Endothelial cell of umbilical vein (primary cell): ENCODE measurements around the gene GOLT1A. TPM values are rescaled to one million over a fixed set of nuclear protein-coding genes. Genes with fewer than 3 reads are reported as not detected.

Experiments
- BruUV-seq: library from RNA; stranded (reverse); fragments of 400-500 nt; replicated peaks from 2 replicates; lab custom pipeline; 2021; lab: Mats Ljungman, UMichigan
- CTCF ChIA-PET: fragments of 300-600, 350-600 bp; sonication (Branson Sonifier 250); formaldehyde crosslinking; loops from one replicate; lab custom pipeline; 2021; ENCODE audit warnings: antibody characterized with exemption, inconsistent platforms; lab: Charles Lee
- POLR2A ChIA-PET: fragments of 300-600, 350-600 bp; sonication (Branson Sonifier 250); formaldehyde crosslinking; loops from one replicate; lab custom pipeline; 2021; ENCODE audit warnings: antibody characterized with exemption, inconsistent platforms; lab: Charles Lee
- DNase-seq: peaks from one replicate; pipeline ENCODE4 v3.0.0-alpha.2; 2011; ENCODE audit warnings: low read depth, low spot score
- FAIRE-seq: peaks from 2 replicates; lab custom pipeline; 2011; peaks lifted over from hg19 to GRCh38; lab: Jason Lieb, UNC
- H2AFZ ChIP-seq: 2 replicates; pipeline ENCODE4 v1.6.0; 2012; ENCODE audit warnings: low read depth, low read length, control low read depth, inconsistent platforms
- H3K27ac ChIP-seq: 2 replicates; pipeline ENCODE4 v1.5.1; 2011; ENCODE audit warnings: low read depth, mild to moderate bottlenecking, control low read depth, low read length, moderate library complexity; ENCODE audit not compliant: insufficient read depth
- H3K27me3 ChIP-seq, 2 experiments: 2 replicates each; pipeline versions ENCODE4 v1.6.0 to v1.6.1; 2011; ENCODE audit warnings: low read length in 2 of 2, mixed read lengths in 1 of 2; ENCODE audit not compliant: control insufficient read depth in 2 of 2, insufficient read depth in 2 of 2
- H3K36me3 ChIP-seq, 2 experiments: 2 replicates in 1 of 2; 3 replicates in 1 of 2; pipeline ENCODE4 v1.5.1; 2011; ENCODE audit warnings: low read length in 2 of 2, mild to moderate bottlenecking in 1 of 2, moderate library complexity in 1 of 2; ENCODE audit not compliant: control insufficient read depth in 2 of 2, insufficient read depth in 2 of 2; ENCODE audit errors: extremely low read depth in 1 of 2
- H3K4me1 ChIP-seq: 3 replicates; pipeline ENCODE4 v1.5.1; 2011; ENCODE audit warnings: mild to moderate bottlenecking, low read length; ENCODE audit not compliant: control insufficient read depth, insufficient read depth; ENCODE audit errors: extremely low read depth
- H3K4me2 ChIP-seq: 2 replicates; pipeline ENCODE4 v1.6.1; 2011; ENCODE audit warnings: low read length, control low read depth, mixed read lengths; ENCODE audit not compliant: insufficient read depth
- H3K4me3 ChIP-seq, 3 experiments: fragments of 200-600 bp in 1 of 3; sonication (generic), shearing (Covaris generic) in 1 of 3; replicated peaks in 1 of 3; 2 replicates each; pipeline ENCODE4 v1.5.1; 2011 to 2016; ENCODE audit warnings: control low read depth in 3 of 3, low read length in 3 of 3, mild to moderate bottlenecking in 2 of 3, inconsistent platforms in 1 of 3, low read depth in 1 of 3, moderate library complexity in 1 of 3; ENCODE audit not compliant: insufficient read depth in 1 of 3
- H3K79me2 ChIP-seq: 2 replicates; pipeline ENCODE4 v1.6.0; 2012; ENCODE audit warnings: low read length, inconsistent platforms; ENCODE audit not compliant: control insufficient read depth, insufficient read depth
- H3K9ac ChIP-seq: replicated peaks from 2 replicates; pipeline ENCODE3; 2011; ENCODE audit warnings: low read length, control low read depth; ENCODE audit not compliant: insufficient read depth; ENCODE audit errors: extremely low read depth
- H3K9me1 ChIP-seq: replicated peaks from 3 replicates; pipeline ENCODE4 v1.6.0; 2011; ENCODE audit warnings: mild to moderate bottlenecking, low read length; ENCODE audit not compliant: control insufficient read depth, insufficient read depth; ENCODE audit errors: extremely low read depth
- H3K9me3 ChIP-seq: replicated peaks from 2 replicates; pipeline ENCODE4 v1.5.1; 2012; ENCODE audit warnings: low read length, inconsistent platforms; ENCODE audit not compliant: control insufficient read depth, insufficient read depth
- H4K20me1 ChIP-seq: replicated peaks from 2 replicates; pipeline ENCODE3; 2011; ENCODE audit warnings: mild to moderate bottlenecking, low read length; ENCODE audit not compliant: control insufficient read depth, insufficient read depth; ENCODE audit errors: extremely low read depth
- EZH2 ChIP-seq: IDR thresholded peaks from 2 replicates; pipeline ENCODE4 v1.6.1; 2012; ENCODE audit warnings: borderline replicate concordance, low read depth, mild to moderate bottlenecking, moderate library complexity, low read length, inconsistent platforms; ENCODE audit not compliant: severe bottlenecking
- FOS ChIP-seq: IDR thresholded peaks from 2 replicates; pipeline ENCODE4 v1.6.1; 2011; ENCODE audit warnings: mild to moderate bottlenecking, low read length, moderate library complexity, borderline replicate concordance; ENCODE audit not compliant: insufficient read depth
- GATA2 ChIP-seq: IDR thresholded peaks from 2 replicates; pipeline ENCODE4 v1.7.0; 2011; ENCODE audit warnings: low read depth, mild to moderate bottlenecking, moderate library complexity, mixed read lengths, low read length; ENCODE audit not compliant: insufficient read length, insufficient read depth
- JUN ChIP-seq: IDR thresholded peaks from 2 replicates; pipeline ENCODE4 v1.6.1; 2011; ENCODE audit warnings: borderline replicate concordance, low read depth; ENCODE audit not compliant: insufficient read length, insufficient read depth
- MYC ChIP-seq: IDR thresholded peaks from one replicate; pipeline ENCODE4 v1.6.1; 2011; ENCODE audit warnings: mild to moderate bottlenecking, low read depth, low read length
- POLR2A ChIP-seq: IDR thresholded peaks from 2 replicates; pipeline ENCODE4 v1.6.1; 2012; ENCODE audit warnings: low read depth, mild to moderate bottlenecking, control low read depth, low read length
- POLR2AphosphoS5 ChIP-seq: IDR thresholded peaks from 2 replicates; pipeline ENCODE4 v1.6.1; 2012; ENCODE audit warnings: low read depth, mild to moderate bottlenecking, control low read depth, low read length, moderate library complexity; ENCODE audit not compliant: insufficient read depth
- dilution Hi-C: fragments of 300-500 bp; cut with MboI; formaldehyde crosslinking; loops from one replicate; pipeline ENCODE4 v1.15.0; 2019; ENCODE audit warnings: low sequenced_read_pairs; ENCODE audit not compliant: extremely low pct_ligation_motif_present
- intact Hi-C: fragments of 100-400 bp; cut with micrococcal nuclease; formaldehyde crosslinking; loops from one replicate; pipeline ENCODE4 v1.10.0; 2022
- polyA plus RNA-seq, 4 experiments: library from polyadenylated mRNA; depleted of rRNA in 3 of 4; stranded (reverse) in 3 of 4; unstranded in 1 of 4; fragments of >200 nt; gene quantifications; 2 replicates each; pipeline versions ENCODE4 v1.2.1 to v1.2.3, GENCODE V29; 2011 to 2012; ENCODE audit warnings: missing spikeins in 1 of 4
- total RNA-seq: library from RNA; stranded (reverse); gene quantifications from 2 replicates; pipeline ENCODE4 v1.2.3, GENCODE V29; 2021
- TF ChIP-seq, protein P1 (sequence below): IDR thresholded peaks from 2 replicates; pipeline ENCODE4 v1.6.1; 2011; ENCODE audit not compliant: insufficient read depth, insufficient read length
- TF ChIP-seq, protein P2 (sequence below), 2 donors: IDR thresholded peaks; 1 replicate in 1 of 2; 2 replicates in 1 of 2; pipeline ENCODE4 v1.5.1; 2011; ENCODE audit warnings: low read length in 2 of 2, mild to moderate bottlenecking in 2 of 2, moderate library complexity in 2 of 2, control low read depth in 1 of 2, inconsistent platforms in 1 of 2, low read depth in 1 of 2; ENCODE audit not compliant: insufficient read depth in 1 of 2; ENCODE audit errors: extremely low read depth in 1 of 2

GOLT1A gene
- total and polyA plus RNA-seq, 2 donors (not counting 3 experiments of a cell fraction or from before 2014, with no cell fraction given) = not detected

DNA sequence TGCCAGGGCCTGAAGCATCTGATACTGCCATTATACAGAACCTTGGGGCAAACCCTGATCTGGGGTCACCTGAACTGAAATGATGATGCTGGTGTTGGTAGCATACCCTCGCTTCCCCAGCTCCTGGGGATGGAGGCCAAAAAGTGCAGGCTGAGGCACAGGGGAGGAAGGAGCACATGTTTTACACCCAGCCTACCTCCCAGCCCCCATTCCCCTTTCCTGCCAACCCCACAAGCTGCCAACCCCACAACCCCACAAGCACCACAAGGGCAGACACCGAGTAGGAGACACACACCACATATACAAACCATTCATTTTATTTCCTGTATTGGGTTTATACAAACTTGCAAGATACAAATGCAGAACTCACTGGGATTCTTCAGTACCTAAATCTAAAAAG lies 4.8 kb upstream of the GOLT1A start:
- Histone ChIP-seq H3K4me2 (no peak overlapping the region), H3K9me3 (no peaks in the 10 kb centered on the region), H3K27me3 (no peaks in the 10 kb centered on the region), H3K36me3 (peaks cover 0 to 2% of the 10 kb centered on the region in 2 experiments), H4K20me1 (no peaks in the 10 kb centered on the region), H3K27ac (no peak overlapping the region), H3K4me3 (no peak overlapping the region), H3K9ac (no peak overlapping the region), H3K4me1 (no peaks in the 10 kb centered on the region), H2AFZ (no peak overlapping the region), H3K79me2 (no peaks in the 10 kb centered on the region), H3K9me1 (no peaks in the 10 kb centered on the region)
- dilution Hi-C loops (no loop called here), intact Hi-C loops (no loop called here)
- BruUV-seq = no TSS peak
- FAIRE-seq (no peak), DNase-seq (no peak)
- ChIA-PET POLR2A (no interaction called here), CTCF (interaction anchor here (1.5 to 6.3 kb wide), 4 partner anchors 12 to 180 kb away, joined by 3 to 176 read pairs (median 23); partner anchors contain the start of gene PLEKHA6)
- TF ChIP-seq, protein P1, sequence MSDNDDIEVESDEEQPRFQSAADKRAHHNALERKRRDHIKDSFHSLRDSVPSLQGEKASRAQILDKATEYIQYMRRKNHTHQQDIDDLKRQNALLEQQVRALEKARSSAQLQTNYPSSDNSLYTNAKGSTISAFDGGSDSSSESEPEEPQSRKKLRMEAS = no peak
- TF ChIP-seq GATA2 = no peak
- TF ChIP-seq POLR2AphosphoS5 = no peak
- TF ChIP-seq MYC = no peak
- TF ChIP-seq JUN = no peak
- no peak for TF ChIP-seq POLR2A
- TF ChIP-seq, protein P2, sequence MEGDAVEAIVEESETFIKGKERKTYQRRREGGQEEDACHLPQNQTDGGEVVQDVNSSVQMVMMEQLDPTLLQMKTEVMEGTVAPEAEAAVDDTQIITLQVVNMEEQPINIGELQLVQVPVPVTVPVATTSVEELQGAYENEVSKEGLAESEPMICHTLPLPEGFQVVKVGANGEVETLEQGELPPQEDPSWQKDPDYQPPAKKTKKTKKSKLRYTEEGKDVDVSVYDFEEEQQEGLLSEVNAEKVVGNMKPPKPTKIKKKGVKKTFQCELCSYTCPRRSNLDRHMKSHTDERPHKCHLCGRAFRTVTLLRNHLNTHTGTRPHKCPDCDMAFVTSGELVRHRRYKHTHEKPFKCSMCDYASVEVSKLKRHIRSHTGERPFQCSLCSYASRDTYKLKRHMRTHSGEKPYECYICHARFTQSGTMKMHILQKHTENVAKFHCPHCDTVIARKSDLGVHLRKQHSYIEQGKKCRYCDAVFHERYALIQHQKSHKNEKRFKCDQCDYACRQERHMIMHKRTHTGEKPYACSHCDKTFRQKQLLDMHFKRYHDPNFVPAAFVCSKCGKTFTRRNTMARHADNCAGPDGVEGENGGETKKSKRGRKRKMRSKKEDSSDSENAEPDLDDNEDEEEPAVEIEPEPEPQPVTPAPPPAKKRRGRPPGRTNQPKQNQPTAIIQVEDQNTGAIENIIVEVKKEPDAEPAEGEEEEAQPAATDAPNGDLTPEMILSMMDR (IDR thresholded peaks at IDR 0.05; ENCODE audit: extremely low read depth in 1 of 2, insufficient read depth in 1 of 2, low read depth in 1 of 2, low read length in 2 of 2) = no peak
- TF ChIP-seq FOS = no peak
- no peak for TF ChIP-seq EZH2
